HepG2 (cell line): ENCODE data around the gene RNF222. TPM values are rescaled to one million over a fixed set of nuclear protein-coding genes. Genes with fewer than 3 reads are reported as not detected.

Source experiments
- ATAC-seq: fragments of 200-7000 bp; cut with Tn5 transposase; 3 replicates; pipeline ENCODE4 v1.9.1; 2020; ENCODE audit warnings: mild to moderate bottlenecking, moderate library complexity
- BruUV-seq: library from RNA; stranded (reverse); fragments of 400-500 nt; replicated peaks from 2 replicates; lab custom pipeline; 2021; lab: Mats Ljungman, UMichigan
- CTCF ChIA-PET: fragments of 300-600 bp; formaldehyde crosslinking; extraction: SDS; loops from one replicate; lab custom pipeline; 2021; ENCODE audit warnings: low total read pairs, inconsistent platforms, low intra/inter-chr PET ratio; lab: Yijun Ruan, JAX
- POLR2A ChIA-PET: fragments of 350-600 bp; sonication (Branson Sonifier 250); formaldehyde crosslinking; loops from one replicate; lab custom pipeline; 2020; ENCODE audit warnings: antibody characterized with exemption, inconsistent platforms; lab: Yijun Ruan, JAX
- DNase-seq: peaks from one replicate; pipeline ENCODE4 v3.0.0-alpha.2; 2015; ENCODE audit warnings: low spot score
- FAIRE-seq: peaks from 3 replicates; lab custom pipeline; 2011; peaks lifted over from hg19 to GRCh38; lab: Jason Lieb, UNC
- H2AFZ ChIP-seq: one replicate; pipeline ENCODE4 v1.6.1; 2011; ENCODE audit warnings: low read length, inconsistent platforms
- H3K27ac ChIP-seq: fragments of 300-600 bp; 3 replicates; pipeline ENCODE4 v1.8.0; 2011; ENCODE audit warnings: mixed run types, mild to moderate bottlenecking, mixed read lengths, low read length, inconsistent platforms; ENCODE audit not compliant: insufficient read depth; ENCODE audit errors: extremely low read length
- H3K27me3 ChIP-seq, 2 experiments: fragments of 200-600 bp in 1 of 2; 2 replicates in 1 of 2; 3 replicates in 1 of 2; pipeline versions ENCODE4 v1.6.0 to v1.8.0; 2011; ENCODE audit warnings: low read length in 2 of 2, mild to moderate bottlenecking in 2 of 2, moderate library complexity in 2 of 2, inconsistent platforms in 1 of 2; ENCODE audit not compliant: insufficient read depth in 2 of 2, control insufficient read depth in 1 of 2
- H3K36me3 ChIP-seq, 2 experiments: fragments of 200-600 bp in 1 of 2; replicated peaks in 1 of 2; 2 replicates in 1 of 2; 3 replicates in 1 of 2; pipeline versions ENCODE4 v1.5.1 to v1.8.0; 2011; ENCODE audit warnings: low read length in 2 of 2, inconsistent platforms in 1 of 2; ENCODE audit not compliant: insufficient read depth in 2 of 2, control insufficient read depth in 1 of 2
- H3K4me1 ChIP-seq: 2 replicates; pipeline ENCODE4 v1.5.1; 2012; ENCODE audit warnings: low read length, inconsistent platforms; ENCODE audit not compliant: insufficient read depth
- H3K4me2 ChIP-seq: 2 replicates; pipeline ENCODE4 v1.6.0; 2011; ENCODE audit warnings: low read depth, low read length, inconsistent platforms
- H3K4me3 ChIP-seq, 3 experiments: fragments of 200-600 bp in 1 of 3; sonication (generic), shearing (Covaris generic) in 1 of 3; replicated peaks in 1 of 3; 2 replicates each; pipeline ENCODE4 v1.5.1; 2011 to 2016; ENCODE audit warnings: low read length in 3 of 3, inconsistent platforms in 2 of 3, low read depth in 2 of 3, mild to moderate bottlenecking in 2 of 3, control low read depth in 1 of 3, mixed read lengths in 1 of 3; ENCODE audit not compliant: insufficient read depth in 1 of 3
- H3K79me2 ChIP-seq: one replicate; pipeline ENCODE4 v1.6.1; 2011; ENCODE audit warnings: low read length, inconsistent platforms; ENCODE audit not compliant: insufficient read depth
- H3K9ac ChIP-seq: 2 replicates; pipeline ENCODE4 v1.6.0; 2011; ENCODE audit warnings: mild to moderate bottlenecking, low read depth, low read length, inconsistent platforms; ENCODE audit not compliant: insufficient read depth
- H3K9me3 ChIP-seq: 2 replicates; pipeline ENCODE4 v1.5.1; 2012; ENCODE audit warnings: mild to moderate bottlenecking, low read length
- H4K20me1 ChIP-seq: 2 replicates; pipeline ENCODE4 v1.6.0; 2011; ENCODE audit warnings: inconsistent platforms, mild to moderate bottlenecking, low read length, moderate library complexity; ENCODE audit not compliant: insufficient read depth
- ATF2 ChIP-seq: sonication (generic); formaldehyde crosslinking; IDR thresholded peaks from 2 replicates; pipeline ENCODE4 v1.4.0; 2020; ENCODE audit warnings: missing genetic modification reagents
- CBX2 ChIP-seq, 2 experiments: fragments of 200-600 bp in 1 of 2; sonication (generic); formaldehyde crosslinking in 1 of 2; IDR thresholded peaks; 2 replicates each; pipeline versions ENCODE4 v1.7.0 to v1.8.1; 2018 to 2022; ENCODE audit warnings: low read depth in 2 of 2, low read length in 1 of 2, mild to moderate bottlenecking in 1 of 2, missing genetic modification reagents in 1 of 2
- CREB1 ChIP-seq, 2 experiments: fragments of 450-650 bp in 1 of 2; IDR thresholded peaks; 2 replicates each; pipeline ENCODE4 v1.6.1; 2016 to 2017; ENCODE audit warnings: control low read depth in 1 of 2, mild to moderate bottlenecking in 1 of 2, missing compliant biosample characterization in 1 of 2, missing genetic modification characterization in 1 of 2
- ELF4 ChIP-seq: sonication (generic); formaldehyde crosslinking; IDR thresholded peaks from 2 replicates; pipeline ENCODE4 v1.5.0; 2020; ENCODE audit warnings: missing genetic modification reagents, mild to moderate bottlenecking, moderate library complexity, borderline replicate concordance
- IRF1 ChIP-seq: sonication (generic); formaldehyde crosslinking; IDR thresholded peaks from 2 replicates; pipeline ENCODE4 v1.4.0; 2020; ENCODE audit warnings: low read depth, mild to moderate bottlenecking, missing genetic modification reagents
- KMT2A ChIP-seq: sonication (generic); formaldehyde crosslinking; IDR thresholded peaks from 2 replicates; pipeline ENCODE4 v1.4.0; 2020; ENCODE audit warnings: missing genetic modification reagents
- MYNN ChIP-seq: sonication (generic); formaldehyde crosslinking; IDR thresholded peaks from 2 replicates; pipeline ENCODE4 v1.4.0; 2020; ENCODE audit warnings: mild to moderate bottlenecking, low read depth, missing genetic modification reagents
- PBX2 ChIP-seq: IDR thresholded peaks from 2 replicates; pipeline ENCODE4 v1.6.1; 2016; ENCODE audit warnings: control low read depth
- SRF ChIP-seq: IDR thresholded peaks from 2 replicates; pipeline ENCODE4 v1.6.1; 2011; ENCODE audit warnings: mild to moderate bottlenecking, low read depth, low read length, moderate library complexity
- ZMYM2 ChIP-seq: sonication (generic); formaldehyde crosslinking; IDR thresholded peaks from 2 replicates; pipeline ENCODE4 v1.8.0; 2022; ENCODE audit warnings: mild to moderate bottlenecking, missing genetic modification reagents
- ZNF138 ChIP-seq: sonication (generic); formaldehyde crosslinking; IDR thresholded peaks from 2 replicates; pipeline ENCODE4 v1.5.0; 2020; ENCODE audit warnings: mild to moderate bottlenecking, low read depth, missing genetic modification reagents
- ZNF160 ChIP-seq: sonication (generic); formaldehyde crosslinking; IDR thresholded peaks from 2 replicates; pipeline ENCODE4 v1.8.0; 2022; ENCODE audit warnings: mild to moderate bottlenecking, inconsistent platforms, missing genetic modification reagents
- ZNF224 ChIP-seq: sonication (generic); formaldehyde crosslinking; IDR thresholded peaks from 2 replicates; pipeline ENCODE4 v1.5.0; 2020; ENCODE audit warnings: mild to moderate bottlenecking, missing genetic modification reagents
- ZNF235 ChIP-seq: sonication (generic); formaldehyde crosslinking; IDR thresholded peaks from 2 replicates; pipeline ENCODE4 v1.8.1; 2023; ENCODE audit warnings: mild to moderate bottlenecking, missing genetic modification reagents, borderline replicate concordance
- ZNF564 ChIP-seq: sonication (generic); formaldehyde crosslinking; IDR thresholded peaks from 2 replicates; pipeline ENCODE4 v1.8.1; 2023; ENCODE audit warnings: mild to moderate bottlenecking, missing genetic modification reagents
- ZNF710 ChIP-seq: sonication (generic); formaldehyde crosslinking; IDR thresholded peaks from 2 replicates; pipeline ENCODE4 v1.5.0; 2020; ENCODE audit warnings: mild to moderate bottlenecking, missing genetic modification reagents, borderline replicate concordance
- WGBS: methylation state at CpG from one replicate; pipeline ENCODE4 v1.1.6; 2017; ENCODE audit warnings: low lambda C conversion rate; 5-methylcytosine and 5-hydroxymethylcytosine counted together
- in situ Hi-C: cut with HindIII; loops from 2 replicates; pipeline ENCODE4 v1.10.0; 2017; ENCODE audit warnings: low pct_unique_long_range_greater_than_20kb; ENCODE audit not compliant: extremely low pct_ligation_motif_present
- intact Hi-C: fragments of 100-400 bp; cut with micrococcal nuclease; formaldehyde crosslinking; loops from one replicate; pipeline ENCODE4 v1.10.0; 2022; ENCODE audit not compliant: unreplicated experiment
- polyA plus RNA-seq, 8 experiments: library from polyadenylated mRNA; depleted of rRNA in 3 of 8; stranded (reverse) in 7 of 8; unstranded in 1 of 8; fragments of >200 nt; fragmentation: Illumina TruSeq in 4 of 8; extraction: Trizol in 4 of 8; gene quantifications; 2 replicates each; pipeline versions ENCODE4 v1.2.1 to v1.2.3, GENCODE V29; 2011 to 2016; ENCODE audit warnings: low read depth in 4 of 8, missing spikeins in 1 of 8, mixed read lengths in 1 of 8; ENCODE audit not compliant: insufficient read depth in 1 of 8
- total RNA-seq, 5 experiments: library from RNA; depleted of rRNA; stranded (reverse); fragments of >200 nt; fragmentation: Illumina TruSeq; extraction: Trizol; gene quantifications; 2 replicates each; pipeline ENCODE4 v1.2.3, GENCODE V29; 2016; ENCODE audit warnings: low read depth in 1 of 5

RNF222 gene
- total and polyA plus RNA-seq, 2 of the 13 experiments (the other 11 are each of a cell fraction or from before 2014, with no cell fraction given), result not detected

- TF ChIP-seq PBX2 (CRISPR knock-in tag) (no peak), ZNF160 (CRISPR knock-in tag) (no peak), ZMYM2 (CRISPR knock-in tag) (no peak), ZNF138 (CRISPR knock-in tag) (no peak)
- TF ChIP-seq, all 625 proteins: peak for 0
These were observed 15.7 kb upstream of the RNF222 start (continued) for GRCh38 chr17:8413328-8413727.

GRCh38 chr17:8412089-8412488 lies 14.5 kb upstream of the RNF222 start:
- 87% methylated on average over 5 of the region's 5 CpGs for WGBS
- intact Hi-C loops (loop anchor here (5.0 kb wide), 1 partner anchor 35 kb away; no protein-coding TSS in a partner anchor), in situ Hi-C loops (loop anchor here (5.0 kb wide), 1 partner anchor 35 kb away; no protein-coding TSS in a partner anchor)
- FAIRE-seq (no peak), ATAC-seq (no peak), DNase-seq (no peak)
- CTCF ChIA-PET, result no interaction called here
- Histone ChIP-seq H2AFZ (no peak overlapping the region), H3K9me3 (no peaks in the 10 kb centered on the region), H3K79me2 (no peaks in the 10 kb centered on the region), H3K27me3 (no peaks in the 10 kb centered on the region), H3K4me3 (no peak overlapping the region), H3K36me3 (no peaks in the 10 kb centered on the region), H3K9ac (no peak overlapping the region), H3K4me1 (peaks cover 54% of the 10 kb centered on the region), H4K20me1 (no peaks in the 10 kb centered on the region), H3K4me2 (no peak overlapping the region), H3K27ac (no peak overlapping the region)
- BruUV-seq, result no TSS peak
- POLR2A ChIA-PET, result interaction anchor here (1.0 to 1.6 kb wide), 2 partner anchors 24 kb away, joined by 3 to 5 read pairs; partner anchors contain the start of gene NDEL1
- TF ChIP-seq KMT2A (CRISPR knock-in tag) (no peak), IRF1 (CRISPR knock-in tag) (no peak), ZNF564 (CRISPR knock-in tag) (no peak), SRF (no peak), CBX2 (IDR thresholded peaks at IDR 0.05; ENCODE audit: low read depth, low read length) (no peak), CBX2 (CRISPR knock-in tag; IDR thresholded peaks at IDR 0.05; ENCODE audit: low read depth) (no peak), ELF4 (no peak), ZNF235 (CRISPR knock-in tag) (no peak), MYNN (CRISPR knock-in tag) (no peak), ATF2 (CRISPR knock-in tag) (no peak), ZNF224 (CRISPR knock-in tag) (no peak), CREB1 (IDR thresholded peaks at IDR 0.05) (no peak), CREB1 (CRISPR knock-in tag; IDR thresholded peaks at IDR 0.05) (no peak), ZNF710 (CRISPR knock-in tag) (no peak)
